Measurements from ENCODE around the gene FZD4. TPM values are rescaled to one million over a fixed set of nuclear protein-coding genes. Genes with fewer than 3 reads are reported as not detected.

The FZD4 gene
- total RNA-seq, 6 experiments from 2014 or later: 12.5 to 26.1 (median 17.1) TPM

DNA sequence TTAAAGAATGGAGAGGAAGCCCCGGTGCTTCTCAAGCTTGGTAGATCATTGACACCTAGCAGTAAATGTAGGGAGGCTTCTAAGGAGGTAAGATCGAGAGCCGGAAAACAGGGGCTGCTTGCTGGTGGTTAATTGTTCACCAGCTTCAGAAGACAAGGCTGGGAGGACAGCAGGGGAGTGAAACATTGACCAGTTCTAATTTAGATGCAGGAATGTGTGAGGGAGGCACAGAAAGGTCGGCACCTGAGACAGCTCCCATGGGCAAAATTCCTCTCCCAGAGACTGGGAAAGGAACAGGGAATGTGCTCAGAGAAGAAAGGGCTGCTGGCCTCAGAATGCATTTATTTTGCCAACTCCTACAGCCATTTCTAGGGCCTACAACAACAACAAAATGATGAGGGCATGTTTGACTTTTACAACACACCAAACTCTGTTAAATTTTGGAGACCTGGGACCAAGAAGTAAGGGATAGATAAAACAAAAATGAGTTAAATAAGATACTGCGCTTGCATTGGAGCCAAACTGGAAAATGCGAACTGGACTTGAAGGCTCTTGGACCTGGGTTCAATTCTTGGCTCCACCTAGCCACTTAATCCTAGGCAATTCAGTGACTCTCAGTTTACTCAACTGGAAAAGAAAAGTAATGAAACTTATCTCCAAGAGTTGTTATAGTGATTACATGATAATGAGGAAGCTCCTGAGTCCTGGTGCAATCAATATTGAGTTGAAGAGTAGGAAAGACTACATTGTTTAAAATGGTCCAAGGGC is 31.0 kb downstream of the FZD4 start:
- peak; percentile 70 to 94 (median 72) for ATAC-seq
- Histone ChIP-seq H3K4me3 (no peak overlapping the region), H3K4me1 (peaks cover 0 to 7% (median 0%) of the 10 kb centered on the region in 4 donors), H3K27ac (no peak overlapping the region), H3K9me3 (no peaks in the 10 kb centered on the region), H3K36me3 (no peaks in the 10 kb centered on the region), H3K27me3 (no peaks in the 10 kb centered on the region)
- intact Hi-C loops (cut with DNase I): no loop called here
- no peak for TF ChIP-seq POLR2A (IDR thresholded peaks at IDR 0.05)
- TF ChIP-seq, protein P1, sequence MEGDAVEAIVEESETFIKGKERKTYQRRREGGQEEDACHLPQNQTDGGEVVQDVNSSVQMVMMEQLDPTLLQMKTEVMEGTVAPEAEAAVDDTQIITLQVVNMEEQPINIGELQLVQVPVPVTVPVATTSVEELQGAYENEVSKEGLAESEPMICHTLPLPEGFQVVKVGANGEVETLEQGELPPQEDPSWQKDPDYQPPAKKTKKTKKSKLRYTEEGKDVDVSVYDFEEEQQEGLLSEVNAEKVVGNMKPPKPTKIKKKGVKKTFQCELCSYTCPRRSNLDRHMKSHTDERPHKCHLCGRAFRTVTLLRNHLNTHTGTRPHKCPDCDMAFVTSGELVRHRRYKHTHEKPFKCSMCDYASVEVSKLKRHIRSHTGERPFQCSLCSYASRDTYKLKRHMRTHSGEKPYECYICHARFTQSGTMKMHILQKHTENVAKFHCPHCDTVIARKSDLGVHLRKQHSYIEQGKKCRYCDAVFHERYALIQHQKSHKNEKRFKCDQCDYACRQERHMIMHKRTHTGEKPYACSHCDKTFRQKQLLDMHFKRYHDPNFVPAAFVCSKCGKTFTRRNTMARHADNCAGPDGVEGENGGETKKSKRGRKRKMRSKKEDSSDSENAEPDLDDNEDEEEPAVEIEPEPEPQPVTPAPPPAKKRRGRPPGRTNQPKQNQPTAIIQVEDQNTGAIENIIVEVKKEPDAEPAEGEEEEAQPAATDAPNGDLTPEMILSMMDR (IDR thresholded peaks at IDR 0.05): no peak
- WGBS (ENCODE audit: insufficient coverage, low coverage, low lambda C conversion rate, missing lambda C conversion rate): 67% methylated on average over 6 of the region's 6 CpGs
- DNase-seq: no peak

DNA sequence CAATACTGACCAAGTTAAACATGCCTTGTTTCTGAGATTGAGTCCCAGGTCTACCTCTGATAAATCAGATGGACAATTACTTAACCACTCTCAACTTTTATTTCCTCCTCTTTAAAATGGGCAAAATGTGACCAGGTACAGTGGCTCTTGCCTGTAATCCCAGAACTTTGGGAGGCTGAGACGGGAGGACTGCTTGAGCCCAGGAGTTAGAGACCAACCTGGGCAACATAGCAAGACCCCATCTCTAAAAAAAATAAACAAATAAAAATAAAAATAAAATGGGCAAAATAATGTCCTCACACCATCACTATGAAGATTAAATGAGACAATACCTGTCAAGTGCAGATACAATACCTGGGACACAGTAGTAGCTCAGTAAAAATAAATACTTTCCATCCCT is 33.0 kb downstream of the FZD4 start:
- no peak for TF ChIP-seq POLR2A (IDR thresholded peaks at IDR 0.05)
- TF ChIP-seq, protein P1 (IDR thresholded peaks at IDR 0.05): no peak
- Histone ChIP-seq H3K4me3 (no peak overlapping the region), H3K4me1 (peaks cover 0 to 7% (median 0%) of the 10 kb centered on the region in 4 donors), H3K27ac (no peak overlapping the region), H3K27me3 (no peaks in the 10 kb centered on the region), H3K9me3 (no peaks in the 10 kb centered on the region), H3K36me3 (no peaks in the 10 kb centered on the region)
- intact Hi-C loops (cut with DNase I): no loop called here
- WGBS (ENCODE audit: insufficient coverage, low coverage, low lambda C conversion rate, missing lambda C conversion rate): 89% methylated on average over 1 of the region's 1 CpG
- no peak for ATAC-seq
- no peak for DNase-seq

DNA sequence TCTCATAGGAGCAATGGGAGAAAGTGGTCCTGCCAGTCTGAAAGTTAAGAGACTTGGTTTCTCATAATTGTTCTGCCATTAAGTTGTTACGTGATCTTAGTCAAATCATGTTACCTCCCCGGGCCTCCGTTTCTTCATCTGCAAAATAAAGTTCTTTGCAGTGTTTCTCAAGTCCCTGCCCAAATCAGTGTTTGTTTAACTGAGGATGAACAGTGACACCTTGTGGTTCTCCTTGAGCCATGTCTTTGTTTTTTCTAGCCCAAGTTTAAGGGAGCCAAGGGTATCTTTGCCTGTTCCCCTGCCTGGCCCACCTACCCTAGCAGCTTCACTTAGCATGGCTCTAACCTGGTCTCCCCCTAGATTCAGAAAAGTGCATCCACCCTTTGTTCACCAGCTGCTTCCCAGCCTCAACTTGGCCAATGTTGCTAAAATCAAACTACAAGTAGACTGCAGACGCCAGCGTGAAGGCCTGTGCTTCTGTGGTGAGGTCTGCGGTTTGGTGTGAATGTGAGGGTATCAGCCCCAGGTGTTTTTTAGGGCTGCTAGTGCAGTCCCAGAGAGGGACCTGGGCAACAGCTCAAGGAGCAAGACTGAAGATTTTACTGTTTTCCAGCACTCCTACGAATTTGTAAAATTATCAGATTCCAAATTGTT is 35.5 kb downstream of the FZD4 start:
- Histone ChIP-seq H3K27ac (no peak overlapping the region), H3K9me3 (no peaks in the 10 kb centered on the region), H3K4me1 (peaks cover 0 to 5% (median 0%) of the 10 kb centered on the region in 4 donors), H3K27me3 (no peaks in the 10 kb centered on the region), H3K4me3 (no peak overlapping the region), H3K36me3 (no peaks in the 10 kb centered on the region)
- WGBS (ENCODE audit: insufficient coverage, low coverage, low lambda C conversion rate, missing lambda C conversion rate): 78% methylated on average over 7 of the region's 7 CpGs
- no peak for DNase-seq
- peak; percentile 41 to 50 (median 47) for ATAC-seq
- intact Hi-C loops (cut with DNase I): no loop called here
- TF ChIP-seq, protein P1 (IDR thresholded peaks at IDR 0.05): peak; percentile 37 to 49 (median 45)
- TF ChIP-seq POLR2A (IDR thresholded peaks at IDR 0.05): no peak

DNA sequence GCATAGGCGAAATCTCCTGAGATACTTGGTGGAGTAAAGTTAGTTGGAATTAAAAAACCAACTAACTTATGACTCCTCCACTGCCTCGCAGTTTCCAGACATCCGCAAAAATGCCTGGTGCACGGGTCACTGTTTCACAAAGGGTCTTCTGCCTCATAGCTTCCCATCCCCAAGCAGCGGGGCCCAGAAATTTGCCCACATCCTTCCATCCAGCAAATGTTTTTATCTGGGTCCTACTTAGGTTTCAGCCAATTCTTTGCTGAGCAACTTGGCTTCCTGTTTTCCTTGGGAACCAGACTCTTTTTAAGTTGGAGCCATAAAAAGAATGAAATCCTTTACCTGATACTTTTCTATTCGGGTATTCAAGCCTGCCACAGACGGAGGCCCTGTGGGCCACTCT is 36.2 kb downstream of the FZD4 start:
- intact Hi-C loops (cut with DNase I): no loop called here
- TF ChIP-seq POLR2A (IDR thresholded peaks at IDR 0.05): no peak
- TF ChIP-seq, protein P1 (IDR thresholded peaks at IDR 0.05): no peak
- Histone ChIP-seq H3K4me1 (no peaks in the 10 kb centered on the region), H3K36me3 (no peaks in the 10 kb centered on the region), H3K4me3 (no peak overlapping the region), H3K9me3 (no peaks in the 10 kb centered on the region), H3K27ac (no peak overlapping the region), H3K27me3 (no peaks in the 10 kb centered on the region)
- DNase-seq (no peak), ATAC-seq (no peak)
- 68% methylated on average over 3 of the region's 7 CpGs for WGBS (ENCODE audit: insufficient coverage, low coverage, low lambda C conversion rate, missing lambda C conversion rate)
